Measurements from ENCODE around the gene FARS2.

DNA sequence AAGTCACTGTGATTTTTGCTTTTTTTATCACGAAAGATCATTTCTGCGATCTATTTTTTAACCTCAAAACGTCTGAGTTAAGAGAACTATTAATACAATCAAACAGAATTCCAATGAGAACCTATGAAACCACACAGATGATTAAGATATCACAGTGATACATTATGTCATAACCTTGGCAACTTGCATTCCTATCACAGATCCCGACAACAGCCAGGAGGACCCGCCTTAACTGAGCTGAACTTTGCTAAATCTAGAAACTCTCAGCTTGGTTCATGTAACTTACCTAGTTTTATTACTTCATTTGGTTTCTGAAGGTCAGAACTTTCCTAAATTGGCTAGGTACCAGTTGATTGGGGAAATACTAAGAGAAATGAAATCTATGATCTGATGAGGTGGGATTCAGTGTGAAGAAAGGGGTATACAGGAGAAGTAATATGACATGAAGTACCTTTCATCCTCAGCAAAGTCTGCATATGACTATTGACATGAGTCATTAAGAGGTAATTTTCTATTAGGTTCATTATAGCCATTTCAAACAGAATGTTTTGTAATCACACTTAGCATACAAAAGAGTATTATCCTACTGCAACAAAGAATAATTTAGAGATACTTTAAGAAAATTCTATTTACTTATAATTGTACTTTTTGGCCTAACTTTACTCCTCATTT, 11.7 kb upstream of the FARS2 start:
- TF ChIP-seq, protein P1, sequence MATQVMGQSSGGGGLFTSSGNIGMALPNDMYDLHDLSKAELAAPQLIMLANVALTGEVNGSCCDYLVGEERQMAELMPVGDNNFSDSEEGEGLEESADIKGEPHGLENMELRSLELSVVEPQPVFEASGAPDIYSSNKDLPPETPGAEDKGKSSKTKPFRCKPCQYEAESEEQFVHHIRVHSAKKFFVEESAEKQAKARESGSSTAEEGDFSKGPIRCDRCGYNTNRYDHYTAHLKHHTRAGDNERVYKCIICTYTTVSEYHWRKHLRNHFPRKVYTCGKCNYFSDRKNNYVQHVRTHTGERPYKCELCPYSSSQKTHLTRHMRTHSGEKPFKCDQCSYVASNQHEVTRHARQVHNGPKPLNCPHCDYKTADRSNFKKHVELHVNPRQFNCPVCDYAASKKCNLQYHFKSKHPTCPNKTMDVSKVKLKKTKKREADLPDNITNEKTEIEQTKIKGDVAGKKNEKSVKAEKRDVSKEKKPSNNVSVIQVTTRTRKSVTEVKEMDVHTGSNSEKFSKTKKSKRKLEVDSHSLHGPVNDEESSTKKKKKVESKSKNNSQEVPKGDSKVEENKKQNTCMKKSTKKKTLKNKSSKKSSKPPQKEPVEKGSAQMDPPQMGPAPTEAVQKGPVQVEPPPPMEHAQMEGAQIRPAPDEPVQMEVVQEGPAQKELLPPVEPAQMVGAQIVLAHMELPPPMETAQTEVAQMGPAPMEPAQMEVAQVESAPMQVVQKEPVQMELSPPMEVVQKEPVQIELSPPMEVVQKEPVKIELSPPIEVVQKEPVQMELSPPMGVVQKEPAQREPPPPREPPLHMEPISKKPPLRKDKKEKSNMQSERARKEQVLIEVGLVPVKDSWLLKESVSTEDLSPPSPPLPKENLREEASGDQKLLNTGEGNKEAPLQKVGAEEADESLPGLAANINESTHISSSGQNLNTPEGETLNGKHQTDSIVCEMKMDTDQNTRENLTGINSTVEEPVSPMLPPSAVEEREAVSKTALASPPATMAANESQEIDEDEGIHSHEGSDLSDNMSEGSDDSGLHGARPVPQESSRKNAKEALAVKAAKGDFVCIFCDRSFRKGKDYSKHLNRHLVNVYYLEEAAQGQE (IDR thresholded peaks at IDR 0.05; ENCODE audit: borderline replicate concordance in 1 of 2, low read depth in 1 of 2, low read length in 2 of 2), result no peak
- TF ChIP-seq RAD51 (IDR thresholded peaks at IDR 0.05; ENCODE audit: borderline replicate concordance) (no peak), EP300 (IDR thresholded peaks at IDR 0.05; ENCODE audit: low read depth in 2 of 2, low read length in 2 of 2) (no peak), EP300 (CRISPR knock-in tag; IDR thresholded peaks at IDR 0.05; ENCODE audit: borderline replicate concordance) (no peak), SMAD3 (CRISPR knock-in tag; IDR thresholded peaks at IDR 0.05) (no peak), ZNF615 (CRISPR knock-in tag; IDR thresholded peaks at IDR 0.05; ENCODE audit: borderline replicate concordance) (no peak)

Data from HepG2 (cell line).